Measurements from ENCODE around the gene ZNF81.
A peak's percentile ranks its signal among the peaks of the same experiment; 100 is the strongest.
"Not testable (repeated sequence)": the region's sequence is repeated elsewhere in the genome, so short reads cannot be mapped to it uniquely, and the experiment has no call there.

Gene ZNF81

DNA sequence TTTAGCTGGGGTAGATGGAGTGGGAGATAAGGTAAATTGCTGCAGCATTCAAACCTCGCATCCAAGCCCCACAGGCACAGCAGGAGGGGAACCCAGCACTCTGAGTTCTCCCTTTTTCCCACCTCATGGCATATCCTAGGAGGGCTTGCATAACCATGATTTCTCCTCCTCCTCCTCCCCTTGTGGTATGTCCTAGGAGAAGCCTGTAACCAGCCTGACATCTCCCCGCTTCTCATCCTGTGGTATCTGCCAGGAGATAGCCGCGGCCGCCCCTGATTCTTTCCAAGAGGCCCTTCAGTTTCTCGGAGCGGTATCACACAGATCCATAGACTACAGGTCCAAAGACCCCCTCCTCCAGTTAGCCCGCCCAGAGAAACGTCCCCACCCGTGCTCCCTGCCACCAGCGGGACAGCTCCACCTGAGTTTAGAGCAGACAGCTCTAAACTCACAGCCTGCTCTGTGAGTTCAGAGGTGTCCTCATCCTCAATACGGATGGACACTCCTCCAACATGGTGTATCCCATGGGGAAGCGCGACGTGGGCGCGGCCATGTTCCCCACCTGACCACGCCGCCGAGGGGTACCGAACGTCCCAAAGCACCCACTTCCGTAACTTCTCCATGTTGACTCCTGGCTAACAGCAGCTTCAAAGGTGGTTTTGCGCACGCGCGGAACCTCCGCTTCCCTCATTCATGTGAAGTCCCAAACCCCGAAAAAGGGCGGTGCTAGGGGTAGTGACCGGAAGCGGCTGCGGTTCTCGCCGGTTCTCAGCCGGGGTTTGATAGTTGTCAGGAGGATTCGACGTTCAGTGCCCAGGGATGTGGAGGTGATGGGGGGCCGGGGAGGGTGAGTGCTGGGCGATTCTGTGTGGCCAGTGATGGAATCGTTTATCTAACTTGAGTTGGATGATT, at the start of gene ZNF81:
Gene ZNF81 (plus strand): TSS at position 739 of the 909 bp plus-strand sequence. CDS start 9,366 bp downstream, outside the sequence.
- DNase-seq (ENCODE audit: low spot score), result peak; percentile 97

DNA sequence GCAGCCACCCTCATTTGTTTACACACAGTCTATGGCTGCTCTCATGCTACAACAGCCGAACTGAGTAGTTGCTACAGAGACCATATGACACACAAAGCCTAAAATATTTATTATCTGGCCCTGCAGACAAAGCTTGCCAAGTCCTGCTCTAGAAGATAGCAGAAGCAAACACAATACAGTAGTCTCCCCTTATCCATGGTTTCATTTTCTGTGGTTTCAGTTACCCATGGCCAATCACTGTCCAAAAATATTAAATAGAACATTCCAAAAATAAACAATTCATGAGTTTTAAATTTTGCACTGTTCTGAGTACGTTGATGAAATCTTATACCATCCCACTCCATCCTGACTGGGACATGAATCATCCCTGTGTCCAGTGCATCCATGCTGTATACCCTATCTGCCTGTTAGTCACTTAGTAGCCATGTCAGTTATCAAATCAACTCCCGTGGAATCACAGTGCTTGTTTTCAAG, 40.2 kb upstream of the ZNF81 start:
- DNase-seq (ENCODE audit: low spot score), result peak; percentile 14

DNA sequence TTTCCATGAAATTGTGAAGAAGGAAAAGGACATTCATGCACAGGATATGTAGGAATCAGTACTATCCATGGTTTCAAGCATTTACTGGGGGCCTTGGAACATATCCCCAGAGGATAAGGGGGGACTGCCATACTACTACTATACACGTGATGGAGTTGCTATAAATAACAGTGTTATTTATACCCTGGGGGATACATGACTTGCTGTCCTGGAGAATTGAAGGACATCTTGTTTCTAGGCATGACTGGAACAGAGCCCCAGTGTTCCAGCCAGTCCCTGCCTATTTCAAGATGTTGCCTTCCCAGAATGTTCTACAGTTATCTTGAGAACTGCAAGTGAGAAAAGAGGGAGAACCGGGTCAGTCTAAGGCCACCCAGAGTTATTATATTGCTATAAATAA, 39.6 kb upstream of the ZNF81 start:
- DNase-seq (ENCODE audit: low spot score), result no peak

GRCh38 chrX:47798861-47799260, 37.8 kb upstream of the ZNF81 start:
- DNase-seq (ENCODE audit: low spot score), result no peak

DNA sequence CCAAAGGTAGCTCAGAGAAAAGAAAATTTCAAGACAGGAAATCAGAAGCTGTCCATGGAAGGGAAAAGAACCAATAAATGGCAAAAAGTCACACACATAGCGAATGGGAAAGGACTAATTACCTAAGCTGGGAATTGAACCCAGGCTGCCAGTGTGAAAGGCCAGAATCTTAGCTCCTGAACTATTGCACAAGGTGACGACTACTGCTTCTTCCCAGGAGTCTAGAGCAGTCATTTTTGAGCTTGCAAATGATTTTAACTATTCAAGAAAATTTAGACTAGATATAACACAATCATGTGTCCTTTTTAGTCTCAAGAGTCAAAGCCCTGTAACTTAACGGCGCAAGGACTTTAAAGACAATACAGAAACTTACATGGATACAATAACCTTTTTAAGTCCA, 34.1 kb upstream of the ZNF81 start:
- no peak for DNase-seq (ENCODE audit: low spot score)

- DNase-seq (ENCODE audit: low spot score), result not testable (repeated sequence)
Measured at GRCh38 chrX:47803103-47803502, 33.6 kb upstream of the ZNF81 start.

DNA sequence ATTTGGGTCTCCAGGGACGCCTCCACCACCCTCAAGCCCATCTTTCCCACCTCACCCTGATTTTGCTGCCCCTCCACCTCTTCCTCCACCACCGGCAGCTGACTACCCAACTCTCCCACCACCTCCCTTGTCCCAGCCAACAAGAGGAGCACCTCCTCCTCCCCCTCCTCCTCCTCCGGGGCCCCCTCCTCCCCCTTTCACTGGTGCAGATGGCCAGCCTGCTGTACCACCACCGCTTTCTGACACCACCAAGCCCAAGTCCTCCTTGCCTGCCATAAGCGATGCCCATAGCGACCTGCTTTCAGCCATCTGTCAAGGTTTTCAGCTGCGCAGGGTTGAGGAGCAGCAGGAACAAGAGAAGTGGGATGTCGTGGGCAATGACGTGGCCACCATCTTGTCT, 32.4 kb upstream of the ZNF81 start:
- DNase-seq (ENCODE audit: low spot score), result no peak

DNA sequence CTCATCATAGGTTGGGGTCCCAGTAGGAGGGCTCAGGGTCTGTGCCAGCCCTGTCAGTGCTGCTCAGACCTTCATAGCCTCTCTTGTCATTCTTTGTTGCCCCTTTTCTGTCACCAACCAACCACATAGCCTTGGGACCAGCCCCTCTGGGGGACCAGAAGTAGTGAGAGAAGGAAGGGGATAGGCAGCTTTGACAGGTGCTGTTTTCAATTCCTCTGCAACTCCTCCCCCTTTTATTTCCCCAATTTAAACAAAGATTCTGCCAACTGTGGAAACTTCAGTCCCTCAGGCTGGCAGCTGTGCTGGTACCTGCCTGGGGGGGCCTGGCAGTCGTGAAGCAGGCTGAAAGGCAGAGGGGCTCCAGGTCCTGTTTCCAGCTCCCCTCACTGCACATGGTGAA, 30.9 kb upstream of the ZNF81 start:
- DNase-seq (ENCODE audit: low spot score), result not testable (repeated sequence)

DNA sequence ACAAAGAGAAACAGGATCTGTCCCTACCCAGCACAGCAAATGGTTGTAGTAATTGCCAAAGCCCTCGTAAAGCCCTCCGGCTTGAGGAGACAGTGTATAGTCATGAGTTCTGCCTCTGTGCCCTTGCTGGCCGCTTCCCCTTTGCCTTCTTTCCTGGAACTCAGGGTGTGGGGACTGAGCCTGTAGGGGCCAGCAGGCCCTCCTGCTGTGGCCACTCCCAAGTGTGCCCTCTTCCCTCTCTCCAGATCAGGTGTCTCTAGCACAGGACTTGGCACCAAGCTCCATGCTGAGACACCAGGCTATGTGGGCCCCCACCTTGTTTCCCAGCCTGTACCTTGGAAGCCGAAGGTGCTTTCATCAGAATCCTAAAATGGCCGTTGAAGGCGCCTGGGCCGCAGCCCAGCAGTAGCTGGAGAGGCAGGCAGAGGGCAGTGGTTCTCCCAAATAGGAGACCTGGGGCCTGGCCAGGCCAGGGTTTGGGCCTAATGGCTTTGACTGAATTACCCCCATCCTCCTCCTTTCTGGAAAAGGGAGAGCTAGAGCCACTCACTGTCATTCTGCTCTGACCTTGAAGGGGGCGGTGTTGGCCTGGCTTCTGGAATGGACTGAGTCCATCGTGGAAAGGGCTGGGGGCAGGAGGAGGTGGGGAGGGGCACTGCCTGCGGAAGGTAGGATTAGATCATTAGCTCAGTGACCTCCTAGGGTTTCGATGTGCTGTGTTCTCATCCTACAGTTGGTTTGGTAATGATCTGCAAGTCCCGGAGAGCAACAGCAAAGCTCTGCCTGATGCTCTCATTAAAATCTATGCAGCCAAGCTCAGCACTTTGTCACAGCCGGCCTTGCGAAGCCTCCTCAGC, 30.1 kb upstream of the ZNF81 start:
- DNase-seq (ENCODE audit: low spot score), result not testable (repeated sequence)

- DNase-seq (ENCODE audit: low spot score), result not testable (repeated sequence)
Measured at GRCh38 chrX:47807272-47807538, 29.5 kb upstream of the ZNF81 start.

GRCh38 chrX:47807548-47807947, 29.2 kb upstream of the ZNF81 start:
- no peak for DNase-seq (ENCODE audit: low spot score)

DNA sequence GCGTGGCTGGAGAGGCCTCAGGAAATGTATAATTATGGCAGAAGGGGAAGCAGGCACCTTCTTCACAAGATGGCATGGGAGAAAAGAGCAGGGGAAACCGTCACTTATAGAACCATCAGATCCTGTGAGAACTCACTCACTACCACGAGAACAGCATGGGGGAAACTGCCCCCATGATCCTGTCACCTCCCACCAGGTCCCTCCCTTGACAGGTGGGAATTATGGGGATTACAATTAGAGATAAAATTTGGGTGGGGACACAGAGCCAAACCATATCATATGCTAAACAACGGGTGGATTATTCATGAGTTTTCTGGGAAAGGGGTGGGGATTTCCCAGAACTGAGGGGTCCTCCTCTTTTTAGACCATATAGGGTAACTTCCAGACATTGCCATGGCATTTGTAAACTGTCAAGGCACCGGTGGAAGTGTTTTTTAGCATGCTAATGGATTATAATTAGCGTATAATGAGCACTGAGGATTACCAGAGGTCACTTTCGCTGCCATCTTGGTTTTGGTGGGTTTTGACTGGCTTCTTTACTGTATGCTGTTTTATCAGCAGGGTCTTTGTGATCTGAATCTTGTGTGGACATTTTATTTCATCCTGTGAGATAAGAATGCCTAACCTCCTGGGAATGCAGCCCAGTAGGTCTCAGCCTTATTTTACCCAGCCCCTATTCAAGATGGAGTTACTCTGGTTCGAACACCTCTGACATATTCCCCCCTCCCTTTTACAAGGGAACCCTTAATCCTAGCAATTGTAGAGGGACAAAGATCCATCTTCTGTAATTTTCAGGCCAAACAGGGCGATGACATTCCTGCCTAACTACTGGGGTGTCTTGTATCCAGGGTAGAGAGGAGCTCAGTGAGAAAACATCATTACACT, 27.6 kb upstream of the ZNF81 start:
- DNase-seq (ENCODE audit: low spot score), result no peak

- DNase-seq (ENCODE audit: low spot score), result no peak
Measured at GRCh38 chrX:47814851-47815250, 21.9 kb upstream of the ZNF81 start.

DNA sequence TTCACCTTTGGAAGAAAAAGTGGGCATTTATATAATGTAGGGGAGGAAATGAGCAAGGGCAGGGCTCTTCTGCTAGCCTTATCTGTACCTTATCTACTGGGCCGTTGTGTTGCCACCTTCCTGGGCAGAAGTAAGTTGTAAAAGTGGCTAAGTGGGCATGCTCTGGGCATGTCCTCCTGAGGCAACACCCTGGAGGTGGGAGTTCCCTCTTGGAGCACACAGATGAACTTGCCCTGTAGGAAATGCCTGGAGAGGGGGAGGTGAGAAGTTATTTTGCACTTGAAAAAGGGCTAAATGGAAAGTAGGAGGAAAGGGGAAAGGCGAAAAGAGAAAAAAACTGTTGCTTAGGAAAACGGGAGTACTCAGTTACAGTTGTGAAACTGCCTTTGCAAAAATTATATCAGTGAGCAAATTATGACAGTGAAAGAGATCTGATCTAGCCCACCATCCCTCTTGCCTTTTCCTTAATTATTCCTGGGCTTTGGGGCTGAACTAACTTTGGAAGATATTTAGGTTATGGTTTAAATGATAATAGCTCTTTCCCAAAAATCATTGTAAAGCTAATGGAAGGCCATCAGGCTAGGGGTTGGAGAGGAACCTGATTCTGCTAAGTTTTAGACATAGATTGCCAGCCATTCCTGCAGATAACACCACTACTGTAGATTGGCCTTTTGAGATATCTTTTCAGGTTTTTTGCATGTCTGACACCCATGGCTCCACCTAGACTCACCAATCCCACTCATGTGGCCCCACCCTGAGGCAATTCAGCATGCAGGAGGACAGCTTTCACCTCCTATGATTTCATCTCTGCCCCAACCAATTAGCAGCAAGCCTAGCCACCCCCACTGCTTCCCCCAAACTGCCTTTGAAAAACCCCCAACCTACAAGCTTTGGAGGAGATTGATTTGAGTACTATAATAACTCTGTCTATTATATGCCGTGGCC, 20.5 kb upstream of the ZNF81 start:
- DNase-seq (ENCODE audit: low spot score), result no peak

- DNase-seq (ENCODE audit: low spot score), result no peak
Measured at GRCh38 chrX:47817421-47817820, 19.3 kb upstream of the ZNF81 start.

DNA sequence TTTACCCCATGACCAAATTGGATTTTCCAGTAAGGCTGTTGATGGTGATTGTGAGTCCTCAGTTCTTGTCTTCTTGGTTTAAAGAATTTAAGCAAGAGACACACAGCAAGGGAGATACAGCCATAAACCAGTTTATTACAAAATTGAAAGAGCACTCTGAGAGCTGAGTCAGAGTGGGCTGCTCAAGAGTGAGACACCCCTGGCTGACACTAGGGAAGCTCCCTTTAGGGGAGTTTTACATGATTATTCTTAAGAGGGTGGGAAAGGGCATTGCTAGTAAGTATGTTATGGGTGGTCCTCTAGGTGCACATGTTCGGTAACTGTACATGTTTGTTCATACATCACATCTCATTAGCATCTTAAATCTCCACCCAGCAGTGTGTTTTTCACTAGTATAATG, 18.8 kb upstream of the ZNF81 start:
- DNase-seq (ENCODE audit: low spot score), result no peak

- DNase-seq (ENCODE audit: low spot score), result no peak
Measured at GRCh38 chrX:47828984-47829383, 7.7 kb upstream of the ZNF81 start.

DNA sequence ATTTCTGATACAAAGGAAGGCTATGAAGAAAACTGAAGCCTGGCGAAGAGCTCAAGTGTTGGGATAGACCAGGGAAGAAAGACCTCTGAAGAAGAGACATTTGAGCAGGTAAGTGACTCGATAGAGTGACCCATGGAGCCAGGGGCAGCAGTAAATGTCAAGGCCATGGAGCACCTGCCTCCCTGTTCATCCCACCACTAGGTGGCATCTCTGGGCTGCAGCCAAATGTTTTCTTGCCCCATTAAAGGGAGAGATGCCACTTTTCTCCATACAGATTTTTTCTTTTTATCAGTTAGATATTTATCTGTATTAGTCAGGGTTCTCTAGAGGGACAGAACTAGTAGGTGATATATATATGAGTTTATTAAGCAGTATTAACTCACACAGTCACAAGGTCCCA, 4.9 kb upstream of the ZNF81 start:
- DNase-seq (ENCODE audit: low spot score), result peak; percentile 66

DNA sequence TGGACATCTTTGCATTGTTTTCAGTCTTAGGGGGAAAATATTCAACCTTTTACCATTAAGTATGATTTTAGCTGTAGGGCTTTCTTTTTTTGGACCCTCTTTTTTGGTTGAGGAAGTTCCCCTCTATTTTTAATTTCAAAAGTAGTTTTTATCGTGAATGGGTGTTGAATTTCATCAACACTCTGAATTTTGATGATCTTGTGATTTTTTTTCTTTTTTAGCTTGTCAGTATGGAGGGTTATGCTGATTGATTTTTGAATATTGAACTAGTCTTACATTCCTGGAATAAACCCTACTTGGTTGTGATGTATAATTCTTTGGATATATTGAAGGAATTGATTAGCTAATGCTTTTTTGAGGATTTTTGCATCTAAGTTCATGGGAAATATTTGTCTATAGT, 1.7 kb downstream of the ZNF81 start:
- DNase-seq (ENCODE audit: low spot score), result no peak

- DNase-seq (ENCODE audit: low spot score), result no peak
Measured at GRCh38 chrX:47840111-47840510, 3.4 kb downstream of the ZNF81 start.

DNA sequence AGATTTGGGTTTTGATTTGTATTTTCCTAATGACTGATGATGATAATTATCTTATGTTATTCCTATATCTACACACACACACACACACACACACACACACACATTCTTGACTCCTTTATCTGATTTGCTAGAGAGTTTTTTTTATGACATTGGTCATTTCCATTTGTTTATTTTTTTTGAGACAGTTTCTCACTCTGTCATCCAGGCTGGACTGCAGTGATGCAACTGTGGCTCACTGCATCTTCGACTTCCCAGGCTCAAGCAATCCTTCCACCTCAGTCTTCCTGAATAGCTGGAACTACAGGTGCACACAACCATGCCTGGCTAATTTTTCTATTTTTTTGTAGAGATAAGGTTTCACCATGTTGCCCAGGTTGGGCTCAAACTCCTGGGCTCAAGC, 6.7 kb downstream of the ZNF81 start:
- DNase-seq (ENCODE audit: low spot score), result no peak
